Amygdala (tissue), 56 donors: ENCODE results near the gene TMSB15A.
"Not testable (repeated sequence)": the region's sequence is repeated elsewhere in the genome, so short reads cannot be mapped to it uniquely, and the experiment has no call there.

Source experiments
- DNase-seq, 56 donors: peaks; one replicate each; lab custom pipeline; 2025; lab: John Stamatoyannopoulos, UW

Gene TMSB15A

DNA sequence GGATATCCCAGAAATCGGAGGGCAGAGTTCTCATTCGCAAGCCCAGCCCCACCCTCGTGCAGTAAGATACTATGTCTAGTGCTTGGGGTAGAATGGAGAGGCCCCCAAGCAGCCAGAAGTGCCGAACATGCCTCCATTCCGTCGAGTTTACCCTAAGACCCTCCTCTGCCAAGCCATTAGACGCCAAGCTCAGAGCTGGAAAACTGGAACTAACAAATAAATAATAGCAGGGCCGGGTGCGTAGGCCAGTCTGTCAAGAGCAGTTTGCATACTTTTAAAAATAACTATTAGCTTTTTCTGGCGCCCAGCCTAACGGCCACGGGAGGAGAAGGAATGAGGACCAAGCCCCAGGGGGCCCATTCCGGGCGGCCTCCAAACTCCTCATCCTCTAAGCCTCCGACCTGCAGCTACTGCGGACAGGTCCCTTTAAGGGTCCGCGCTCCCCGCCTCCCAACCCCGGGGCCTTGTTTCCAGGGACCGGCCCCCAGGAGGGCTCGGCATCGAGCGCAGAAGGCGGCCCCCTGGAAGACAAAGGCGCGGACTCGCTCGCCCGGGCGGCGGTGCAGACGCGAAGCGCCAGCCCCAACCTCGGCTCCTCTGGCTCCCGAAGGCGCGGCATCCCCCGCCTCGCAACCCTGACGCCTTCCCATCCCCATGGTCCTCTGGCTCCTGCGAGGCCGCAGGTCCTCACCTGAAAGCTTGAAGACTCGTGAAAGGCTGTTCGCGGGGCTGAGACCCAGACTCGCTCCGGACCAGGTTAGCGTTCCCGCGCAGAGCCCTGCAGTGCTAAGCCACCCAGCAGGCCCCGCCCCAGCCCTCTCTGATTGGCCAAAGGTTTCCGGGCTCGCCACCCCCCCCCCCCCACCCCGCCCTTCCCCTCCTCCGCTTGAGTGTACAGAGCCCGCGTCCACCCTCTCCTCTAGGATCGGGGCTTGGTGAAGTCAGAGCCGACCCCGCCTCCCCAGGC is at the start of gene TMSB15A:
TSS of gene TMSB15A (minus strand) at position 765 of the 967 bp plus-strand sequence.
- peak in 50 of 56 donors; percentile 0 to 68 (median 17) for DNase-seq

DNA sequence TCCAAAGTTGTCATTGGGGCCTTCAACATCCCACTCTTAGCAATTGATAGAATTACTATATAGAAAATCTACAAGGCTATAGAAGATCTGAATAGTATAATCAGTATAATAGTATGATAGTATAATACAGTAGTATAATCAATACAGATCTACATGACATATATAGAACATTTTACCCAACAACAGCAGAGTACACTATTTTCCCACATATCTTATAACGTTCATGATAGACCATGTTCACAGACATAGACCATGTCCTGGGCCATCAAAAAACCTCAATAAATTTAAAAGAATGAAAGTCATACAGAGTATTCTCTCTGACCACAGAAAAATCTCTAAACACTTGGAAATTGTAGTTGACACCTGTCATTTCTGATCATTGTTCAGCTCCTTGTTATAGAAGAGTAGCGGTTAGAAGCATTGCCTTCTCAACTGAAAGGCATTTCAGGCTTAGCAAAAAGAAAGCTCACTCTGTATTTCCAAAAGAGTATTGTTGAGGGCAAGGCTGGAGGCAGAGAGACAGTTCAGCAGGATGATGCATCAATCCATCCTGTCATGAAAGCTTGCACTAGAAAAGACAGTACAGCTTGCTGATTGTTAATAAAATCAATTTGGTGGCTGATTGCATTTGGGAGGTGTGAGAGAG is 44.0 kb upstream of the TMSB15A start:
- no peak for DNase-seq

DNA sequence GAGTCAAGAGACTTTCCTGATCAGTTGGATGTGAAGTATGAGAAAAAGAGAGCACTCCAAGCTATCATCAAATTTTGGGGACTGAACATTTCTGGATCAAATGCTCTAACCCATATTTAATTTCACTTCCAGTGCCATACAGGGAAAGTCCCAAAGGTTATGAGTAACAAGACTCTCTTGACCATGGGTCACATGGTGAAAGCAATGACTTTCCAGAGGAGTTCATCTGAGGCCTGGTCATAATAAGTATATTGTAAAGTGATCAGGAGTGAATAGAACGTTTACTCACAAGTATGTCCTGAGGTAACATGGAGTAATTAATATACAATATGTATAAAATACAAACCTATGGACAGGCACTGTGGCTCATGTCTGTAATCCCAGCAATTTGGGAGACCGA is 42.1 kb upstream of the TMSB15A start:
- DNase-seq, result no peak

DNA sequence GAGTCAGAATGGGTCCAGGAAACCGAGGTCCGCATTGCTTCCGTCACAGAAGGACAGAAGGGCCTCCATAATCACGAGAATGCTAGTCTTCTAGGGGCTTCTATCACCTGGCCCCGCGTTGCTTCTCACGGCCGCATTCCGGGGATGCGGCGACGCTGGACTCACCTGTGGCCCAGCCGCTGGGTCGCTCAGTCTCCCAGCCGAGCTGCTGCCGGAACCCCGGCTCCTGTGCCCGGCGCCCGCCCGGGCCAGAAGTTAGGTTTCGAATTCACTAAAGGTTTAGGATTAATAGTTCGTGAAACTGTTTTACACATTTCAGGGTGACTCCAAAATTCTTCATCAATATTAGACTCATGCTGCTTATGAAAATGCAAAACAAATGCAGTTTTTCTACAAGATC is 31.7 kb upstream of the TMSB15A start:
- DNase-seq, result no peak

DNA sequence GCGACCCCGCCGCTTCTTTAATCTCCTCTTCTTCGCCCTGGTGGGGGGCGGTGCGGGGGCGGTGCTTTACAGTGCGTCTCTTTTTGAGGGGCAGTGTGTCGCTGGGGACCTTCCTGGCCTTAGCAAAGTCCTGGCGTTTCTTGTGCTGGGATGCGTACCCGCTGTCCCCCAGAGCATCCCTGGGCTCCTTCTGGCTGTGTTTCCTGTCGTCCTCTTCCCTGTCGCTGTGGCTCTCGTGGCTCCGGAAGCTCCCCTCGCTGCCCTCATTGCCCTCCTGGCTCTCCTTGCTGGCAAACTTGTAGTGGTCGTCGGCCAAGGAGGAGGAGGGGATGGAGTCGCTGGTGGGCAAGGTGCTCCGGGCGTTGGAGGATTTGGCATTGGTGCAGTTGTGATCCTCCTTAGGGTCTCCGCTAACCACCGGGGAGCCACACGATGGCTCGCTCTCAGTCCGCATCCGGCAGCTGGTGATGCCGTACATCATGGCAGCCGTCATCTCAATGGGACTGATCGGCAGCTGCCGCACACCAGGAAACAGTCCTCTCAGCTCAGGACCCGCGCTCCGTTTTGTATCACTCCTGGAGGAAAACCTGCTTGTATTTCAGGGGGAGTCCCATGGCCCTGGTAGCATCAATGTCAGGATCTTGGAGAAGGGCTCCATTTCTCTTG is 30.4 kb upstream of the TMSB15A start:
- peak in 6 of 56 donors; percentile 0 to 7 (median 2) for DNase-seq

DNA sequence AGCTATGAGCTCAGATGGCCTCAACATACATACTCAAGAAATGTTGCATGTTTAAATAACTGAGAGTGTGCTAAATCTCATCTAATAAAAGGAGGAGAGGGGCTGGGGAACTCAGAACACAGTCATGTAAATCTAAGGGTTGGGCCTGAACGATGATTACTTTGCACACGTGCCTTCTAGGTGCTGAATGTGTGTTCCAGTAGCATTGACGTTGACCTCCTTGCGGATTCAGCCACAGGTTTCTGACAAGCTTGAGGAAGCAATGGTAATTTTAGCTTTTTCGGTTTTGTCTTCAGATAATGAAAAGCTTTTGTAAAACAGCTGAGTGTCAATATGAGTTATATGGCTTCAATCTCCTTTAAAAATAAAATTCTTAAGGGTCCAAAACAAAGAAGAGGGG is 29.6 kb upstream of the TMSB15A start:
- DNase-seq, result not testable (repeated sequence)

DNA sequence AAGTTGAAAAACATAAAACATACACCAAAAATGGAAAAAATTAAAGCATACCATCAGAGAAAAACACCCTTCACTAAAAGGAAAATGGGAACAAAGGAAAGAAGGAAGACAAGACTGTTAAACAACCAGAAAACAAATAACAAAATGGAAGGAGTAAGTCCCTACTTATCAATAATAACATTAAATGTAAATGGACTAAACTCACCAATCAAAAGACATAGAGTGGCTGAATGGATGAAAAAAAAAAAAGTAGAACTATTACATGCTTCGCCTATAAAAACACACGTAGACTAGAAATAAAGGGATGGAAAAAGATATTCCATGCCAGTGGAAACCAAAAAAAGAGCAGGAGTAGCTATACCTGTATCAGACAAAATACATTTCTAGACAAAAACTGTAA is 19.4 kb upstream of the TMSB15A start:
- DNase-seq, result no peak

DNA sequence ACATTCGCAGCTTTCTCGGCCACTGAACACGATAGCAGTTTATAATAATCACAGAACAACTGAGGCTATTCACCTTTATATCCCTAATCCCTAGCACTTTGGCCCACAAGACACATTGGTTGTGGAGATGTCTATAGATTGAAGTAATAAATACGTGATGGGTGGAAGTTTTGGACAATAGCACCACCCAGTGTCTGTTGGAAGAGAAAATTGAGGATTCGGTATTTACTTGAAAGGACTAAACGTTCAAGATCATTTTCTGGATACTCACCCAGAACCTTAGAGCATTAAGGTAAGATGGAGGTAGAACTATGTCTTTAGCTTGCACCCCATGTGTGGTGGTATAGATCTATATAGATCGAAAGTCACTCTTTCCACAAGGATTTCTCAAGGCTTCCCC is 787 bp upstream of the TMSB15A start:
- DNase-seq, result peak in 4 of 56 donors; percentile 0 to 8 (median 2)

DNA sequence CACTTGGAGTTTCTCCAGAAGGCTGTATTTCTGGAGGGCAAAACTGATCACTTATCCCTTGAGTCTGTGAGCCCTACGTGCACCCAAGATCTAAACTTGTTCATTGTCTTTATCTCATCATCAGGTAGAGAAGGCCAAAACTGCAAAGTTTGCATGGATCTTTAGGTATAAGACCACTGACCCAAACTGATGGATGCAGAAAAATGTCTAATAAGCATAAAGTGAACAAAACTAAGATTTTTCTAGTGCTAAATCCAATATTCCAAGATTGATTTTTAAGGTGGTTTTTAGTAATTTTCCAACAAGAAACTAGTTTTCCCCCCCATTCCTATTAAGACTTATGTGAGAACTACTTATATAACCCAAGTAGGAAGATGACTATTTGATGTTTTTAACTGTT is 2.0 kb downstream of the TMSB15A start:
- DNase-seq, result no peak

DNA sequence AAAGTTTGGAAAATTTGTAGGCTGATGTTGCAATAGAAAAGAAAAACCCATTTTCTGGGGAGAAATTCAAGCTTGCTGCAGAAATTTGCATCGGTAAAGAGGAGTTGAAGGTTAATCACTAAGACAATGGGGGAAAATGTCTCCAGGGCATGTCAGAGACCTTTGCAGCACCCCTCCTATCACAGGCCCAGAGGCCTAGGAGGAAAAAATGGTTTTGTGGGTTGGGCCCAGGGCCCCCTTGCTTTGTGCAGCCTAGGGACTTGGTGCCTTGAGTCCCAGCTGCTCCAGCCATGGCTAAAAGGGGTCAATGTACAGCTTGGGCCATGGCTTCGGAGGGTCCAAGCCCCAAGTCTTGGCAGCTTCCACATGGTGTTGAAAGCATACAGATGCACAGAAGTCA is 17.8 kb downstream of the TMSB15A start:
- no peak for DNase-seq

DNA sequence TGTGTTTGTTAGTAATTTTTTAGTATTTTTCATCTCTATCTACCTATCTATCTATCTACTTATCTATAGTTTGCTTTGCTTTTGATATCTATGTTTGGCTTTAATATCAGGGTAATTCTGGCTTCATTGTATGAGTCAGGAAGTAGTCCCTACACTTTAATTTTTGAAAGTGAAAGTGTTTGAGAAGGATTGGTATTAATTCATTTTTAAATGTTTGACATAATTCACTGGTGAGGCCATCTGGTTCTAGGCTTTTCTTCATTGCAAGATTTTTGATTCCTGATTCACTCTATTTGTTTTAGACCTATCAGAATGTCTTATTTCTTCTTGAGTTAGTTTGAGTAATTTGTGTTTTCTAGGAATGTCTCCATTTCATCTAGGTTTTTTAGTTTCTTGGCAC is 24.8 kb downstream of the TMSB15A start:
- no peak for DNase-seq

DNA sequence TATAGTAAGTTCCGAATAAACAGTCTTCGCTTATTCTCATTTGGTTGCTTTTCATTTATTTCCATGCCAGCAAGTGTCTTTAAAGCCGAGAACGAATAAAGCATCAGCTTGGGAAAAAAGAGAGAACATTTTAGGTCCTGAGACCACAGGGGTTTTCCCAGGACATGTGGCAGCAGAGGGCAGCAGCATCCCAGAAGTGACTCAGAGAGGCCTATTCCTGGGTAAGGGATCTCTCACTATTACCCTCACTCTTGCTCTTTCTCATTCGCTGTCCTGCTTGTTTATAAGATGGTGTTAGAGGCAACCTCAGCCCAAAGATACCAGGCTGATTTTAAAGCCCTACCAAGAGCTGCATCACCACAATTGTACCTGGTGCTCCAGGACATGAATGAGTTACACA is 37.8 kb downstream of the TMSB15A start:
- DNase-seq, result not testable (repeated sequence)

DNA sequence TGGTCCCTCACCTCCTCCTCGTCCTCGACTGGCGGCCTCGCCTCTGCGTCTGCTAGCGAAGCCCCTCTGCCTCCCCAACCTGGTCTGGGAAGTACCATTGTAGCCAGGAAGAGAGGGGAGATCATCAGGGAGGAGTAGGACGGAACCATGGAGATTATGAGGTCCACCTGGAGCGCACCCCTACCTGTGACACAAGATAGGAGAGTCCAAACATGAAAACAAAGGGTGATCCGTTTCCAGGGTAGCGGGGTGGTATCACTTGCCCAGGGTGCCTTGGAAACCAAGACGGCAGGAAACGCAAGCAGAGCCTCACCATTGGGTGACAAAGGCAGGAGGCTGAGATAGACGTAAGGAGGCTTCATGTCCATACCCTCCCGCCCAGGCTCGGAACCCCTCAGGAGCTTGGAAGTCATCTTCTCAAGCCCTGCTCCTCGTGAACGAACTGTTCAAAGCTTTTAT is 44.7 kb downstream of the TMSB15A start, which contains the start of gene TCP11X2:
TSS of gene TCP11X2 (minus strand) at position 51 of the 459 bp plus-strand sequence.
- not testable (repeated sequence) for DNase-seq

DNA sequence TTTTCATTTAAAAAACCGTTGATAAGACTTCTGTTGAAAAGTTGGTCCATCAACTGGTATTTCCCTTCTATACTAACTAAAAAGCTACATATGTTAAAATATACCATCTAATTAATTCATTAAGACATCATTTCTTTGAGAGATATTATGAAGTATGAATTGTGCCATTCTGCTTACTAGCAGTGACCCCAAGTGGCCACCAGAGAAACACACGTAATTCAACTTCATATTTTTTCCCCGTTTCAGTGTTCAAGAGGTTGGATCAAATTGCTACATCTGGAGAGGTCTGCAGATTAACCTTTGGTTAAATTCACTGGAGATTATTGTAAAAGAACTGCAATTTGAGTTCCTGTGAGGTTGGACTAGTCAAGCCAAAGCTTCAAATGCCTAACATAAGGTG is 46.3 kb downstream of the TMSB15A start:
- not testable (repeated sequence) for DNase-seq
